NCI-H146 treated with DMSO at 0.1 percent for 48 hours (cell line): ENCODE measurements around the gene DNM1.

Experiments
- DNase-seq: peaks from one replicate; lab custom pipeline; 2025; ENCODE audit not compliant: unreplicated experiment; lab: John Stamatoyannopoulos, UW

Gene DNM1

GRCh38 chr9:128204858-128205257, 1.7 kb downstream of the DNM1 start:
- DNase-seq: no peak

DNA sequence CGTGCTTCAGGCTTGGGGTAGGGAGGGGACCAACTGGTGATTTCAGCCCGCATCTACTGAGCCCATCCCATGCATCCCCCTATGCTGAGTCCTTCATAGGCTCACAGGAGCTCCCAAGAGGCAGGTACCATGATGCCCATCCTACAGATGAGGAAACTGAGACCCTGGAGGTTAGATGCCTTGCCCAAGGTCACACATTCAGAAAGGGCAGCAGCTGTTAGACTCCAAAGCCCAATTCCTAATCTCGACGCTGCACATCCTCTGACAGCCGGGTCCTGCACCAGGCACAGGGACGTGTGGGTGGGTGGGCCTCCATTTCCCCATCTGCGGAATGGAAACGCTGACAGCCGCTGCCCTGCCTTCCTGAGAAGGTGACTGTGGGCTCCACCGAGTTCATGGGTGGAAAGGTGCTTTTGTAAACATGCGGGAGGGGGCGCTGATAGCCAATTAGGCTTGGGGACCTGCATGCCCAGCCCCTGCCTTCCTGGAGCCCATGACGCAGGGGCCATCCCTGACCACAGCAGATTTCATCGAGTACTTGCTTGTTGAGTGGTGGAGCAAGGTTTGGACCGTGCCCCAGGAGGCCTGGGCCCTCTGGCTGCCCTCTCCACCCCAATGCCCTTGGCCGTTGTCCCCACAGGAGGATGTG, 2.2 kb downstream of the DNM1 start:
- DNase-seq: no peak

- no peak for DNase-seq
Observed at GRCh38 chr9:128206484-128206883, 3.3 kb downstream of the DNM1 start.

DNA sequence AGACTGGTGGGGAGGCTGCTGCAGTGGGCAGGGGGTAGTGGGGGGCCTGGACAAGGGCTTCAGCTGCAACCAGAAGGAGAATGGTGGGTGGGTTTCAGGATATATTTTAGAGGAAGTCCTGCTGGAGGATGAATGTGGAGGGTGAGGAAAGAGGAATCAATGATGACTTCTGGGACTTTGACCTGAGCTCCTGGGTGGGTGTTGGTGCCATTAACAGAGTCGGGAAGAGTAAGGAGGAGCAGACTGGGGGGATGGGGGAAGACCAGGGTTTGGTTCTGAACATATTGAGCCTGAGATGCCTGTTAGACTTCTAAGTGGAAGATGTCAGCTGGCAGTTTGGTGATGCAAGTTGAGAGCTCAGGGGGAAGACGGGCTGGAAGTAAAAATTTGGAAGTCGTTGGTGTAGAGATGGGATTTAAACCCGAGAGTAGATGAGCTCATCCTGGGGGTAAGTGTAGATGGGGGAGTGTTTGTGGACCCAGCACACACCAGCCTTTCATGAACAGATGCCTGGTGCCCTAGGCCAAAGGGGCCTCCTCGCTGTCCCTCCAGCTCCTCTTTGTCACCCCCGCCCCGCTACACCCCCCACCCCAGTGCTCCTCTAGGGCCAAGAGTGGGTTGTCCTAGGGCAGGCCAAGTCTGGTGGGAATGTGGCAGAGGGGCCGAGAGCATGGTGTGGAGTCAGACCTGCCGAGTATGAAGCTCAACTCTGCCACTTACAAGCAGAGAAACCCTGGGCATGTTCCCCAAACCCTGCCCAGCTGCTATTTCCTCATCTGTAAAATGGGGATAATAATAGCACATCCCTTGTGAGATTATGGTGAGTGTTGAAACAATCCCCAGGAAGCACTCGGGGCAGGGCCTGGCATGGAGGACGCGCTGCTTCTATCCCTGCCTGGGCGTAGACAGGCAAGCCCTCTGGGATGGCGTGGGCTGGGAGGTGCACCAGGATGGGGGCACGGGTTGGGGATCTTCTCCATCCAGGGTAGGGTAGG, 4.0 kb downstream of the DNM1 start:
- DNase-seq: no peak

GRCh38 chr9:128208386-128208785, 5.2 kb downstream of the DNM1 start:
- DNase-seq: no peak

- DNase-seq: no peak
Observed at GRCh38 chr9:128208946-128209669, 5.9 kb downstream of the DNM1 start.

GRCh38 chr9:128211186-128211980, 8.2 kb downstream of the DNM1 start:
- DNase-seq: no peak

- DNase-seq: no peak
Observed at GRCh38 chr9:128211981-128212281, 8.8 kb downstream of the DNM1 start.

- DNase-seq: no peak
Observed at GRCh38 chr9:128213746-128214497, 10.7 kb downstream of the DNM1 start.

DNA sequence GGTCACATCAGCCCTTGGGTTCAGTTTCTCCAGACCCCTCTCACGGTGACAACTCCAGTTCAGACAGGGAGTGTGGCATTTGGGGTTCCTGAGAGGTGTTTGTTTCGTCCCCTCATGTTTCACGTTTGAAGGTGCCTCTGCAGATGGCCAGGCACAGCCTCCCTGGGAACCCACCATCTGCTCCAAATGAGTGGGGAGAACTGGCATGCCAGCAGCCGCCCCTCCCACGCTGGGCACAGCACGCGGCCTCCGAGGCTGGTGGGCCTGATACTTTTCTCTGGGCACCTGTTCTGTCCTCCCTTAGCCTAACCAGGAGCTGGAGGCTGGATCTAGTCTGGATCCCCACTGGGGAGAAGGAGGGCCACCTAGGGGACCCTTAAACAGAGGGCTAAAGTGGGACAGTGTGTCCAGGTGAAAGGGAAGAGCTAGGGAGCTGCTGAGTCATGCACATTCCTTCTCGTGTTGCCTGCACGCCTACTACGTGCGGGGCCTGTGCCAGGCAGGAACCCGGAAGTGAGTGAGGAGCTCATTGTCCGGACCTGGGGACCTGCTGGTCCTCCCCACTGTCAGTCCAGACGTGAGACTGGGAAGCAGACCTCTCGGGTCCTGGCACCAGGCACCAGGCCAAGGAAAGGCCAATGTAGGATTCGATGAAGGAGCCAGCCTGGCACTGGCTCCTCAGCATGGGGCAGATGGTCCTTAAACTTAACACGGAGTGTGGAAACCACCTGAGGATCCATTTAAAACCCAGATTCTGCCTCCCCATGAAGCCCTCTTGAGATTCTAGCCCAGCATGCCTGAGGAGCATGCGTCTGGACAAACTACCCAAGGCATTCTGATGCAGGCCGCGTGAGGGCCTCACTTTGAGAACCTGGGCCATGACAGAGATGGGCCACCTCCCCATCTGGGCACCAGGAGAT, 11.7 kb downstream of the DNM1 start:
- no peak for DNase-seq

GRCh38 chr9:128215491-128216409, 12.6 kb downstream of the DNM1 start:
- DNase-seq: no peak

GRCh38 chr9:128216781-128217553, 13.8 kb downstream of the DNM1 start:
- DNase-seq: no peak

DNA sequence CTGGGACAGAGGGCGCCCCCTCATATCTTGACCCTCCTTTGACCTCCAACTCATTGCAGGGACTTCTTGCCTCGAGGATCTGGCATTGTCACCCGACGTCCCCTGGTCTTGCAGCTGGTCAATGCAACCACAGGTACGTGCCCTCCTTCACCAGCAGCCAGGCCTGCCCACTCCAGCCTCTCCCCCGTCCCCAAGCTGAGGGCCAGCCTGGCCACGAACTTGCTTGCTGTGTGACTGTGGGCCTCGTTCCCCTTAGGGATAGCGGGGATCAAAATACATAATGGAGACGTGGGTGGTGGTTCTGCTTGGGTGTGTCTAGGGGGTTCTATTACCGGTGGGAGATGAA, 15.0 kb downstream of the DNM1 start:
- no peak for DNase-seq

- DNase-seq: no peak
Observed at GRCh38 chr9:128218518-128219389, 15.6 kb downstream of the DNM1 start.

- no peak for DNase-seq
Observed at GRCh38 chr9:128219831-128220230, 16.7 kb downstream of the DNM1 start.

GRCh38 chr9:128222026-128222425, 18.8 kb downstream of the DNM1 start:
- DNase-seq: no peak
